ENCODE measurements around the gene PAFAH2.
"Not testable (repeated sequence)": the region's sequence is repeated elsewhere in the genome, so short reads cannot be mapped to it uniquely, and the experiment has no call there.

Gene PAFAH2

DNA sequence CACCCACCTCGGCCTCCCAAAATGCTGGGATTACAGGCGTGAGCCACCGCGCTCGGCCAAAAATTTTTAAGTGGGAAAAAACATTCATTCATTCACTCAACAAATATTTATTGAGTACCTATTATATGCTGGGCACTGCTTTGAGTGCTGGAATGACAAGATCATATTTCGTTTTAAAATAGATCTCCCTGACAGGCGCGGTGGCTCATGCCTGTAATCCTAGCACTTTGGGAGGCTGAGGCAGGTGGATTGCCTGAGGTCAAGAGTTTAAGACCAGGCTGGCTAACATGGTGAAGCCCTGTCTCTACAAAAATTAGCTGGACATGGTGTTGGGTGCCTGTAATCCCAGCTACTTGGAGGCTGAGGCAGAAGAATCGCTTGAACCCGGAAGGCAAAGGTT is 11.1 kb downstream of the PAFAH2 start:
- H3K4me3 ChIP-seq (ENCODE audit: low read length); H3K9ac ChIP-seq (ENCODE audit: low read length); H3K27me3 ChIP-seq (ENCODE audit: control insufficient read depth, insufficient read depth, low read length); H3K4me1 ChIP-seq (ENCODE audit: control insufficient read depth, insufficient read depth, low read length); H3K9me3 ChIP-seq (ENCODE audit: control insufficient read depth, low read length): not testable (repeated sequence)
- H3K36me3 ChIP-seq (ENCODE audit: control insufficient read depth, insufficient read depth, low read length) = peaks cover 11% of the 10 kb centered on the region

DNA sequence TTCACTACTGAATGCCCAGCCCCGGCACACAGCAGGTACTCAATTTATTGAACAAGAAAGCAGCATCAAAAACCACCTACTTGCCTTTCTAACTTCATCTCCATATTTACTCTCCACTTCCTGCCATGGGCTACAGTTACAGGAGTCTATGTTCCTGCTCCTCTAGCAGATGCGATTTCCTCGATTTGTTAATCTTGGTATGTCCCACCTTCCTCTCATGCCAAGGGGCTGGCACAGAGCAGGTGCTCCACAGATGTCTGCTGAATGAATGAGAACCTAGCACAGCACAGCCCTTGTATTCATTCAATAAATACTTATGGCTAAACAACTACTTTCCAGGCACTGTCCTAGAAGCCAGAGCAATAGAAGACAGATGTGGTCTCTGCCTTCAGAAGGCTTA is 12.2 kb downstream of the PAFAH2 start:
- H3K9ac ChIP-seq (ENCODE audit: low read length) = no peak overlapping the region
- H3K27me3 ChIP-seq (ENCODE audit: control insufficient read depth, insufficient read depth, low read length) = no peaks in the 10 kb centered on the region
- H3K9me3 ChIP-seq (ENCODE audit: control insufficient read depth, low read length) = no peaks in the 10 kb centered on the region
- peaks cover 11% of the 10 kb centered on the region for H3K36me3 ChIP-seq (ENCODE audit: control insufficient read depth, insufficient read depth, low read length)
- no peaks in the 10 kb centered on the region for H3K4me1 ChIP-seq (ENCODE audit: control insufficient read depth, insufficient read depth, low read length)
- no peak overlapping the region for H3K4me3 ChIP-seq (ENCODE audit: low read length)

DNA sequence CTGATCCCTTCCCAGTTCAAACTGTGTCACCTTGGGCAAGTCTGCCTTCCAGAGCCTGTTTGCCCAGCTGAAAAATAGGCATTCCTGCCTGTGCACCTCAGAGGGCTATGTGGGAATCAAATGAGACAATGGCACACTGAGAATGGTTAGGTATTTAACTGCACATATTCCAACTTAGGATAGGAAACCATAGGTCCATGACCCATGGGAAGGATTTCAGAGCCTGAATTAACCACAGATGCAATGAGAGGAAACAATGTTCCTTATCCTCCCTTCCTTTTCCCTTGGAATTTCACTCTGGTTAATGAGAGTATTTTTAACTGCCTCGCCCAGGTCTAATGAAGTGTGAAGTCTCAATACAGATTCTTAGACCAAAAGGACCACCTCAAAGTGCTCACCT is 12.7 kb downstream of the PAFAH2 start:
- Histone ChIP-seq H3K36me3 (ENCODE audit: control insufficient read depth, insufficient read depth, low read length) (peaks cover 11% of the 10 kb centered on the region), H3K4me3 (ENCODE audit: low read length) (no peak overlapping the region), H3K9ac (ENCODE audit: low read length) (no peak overlapping the region), H3K4me1 (ENCODE audit: control insufficient read depth, insufficient read depth, low read length) (no peaks in the 10 kb centered on the region), H3K27me3 (ENCODE audit: control insufficient read depth, insufficient read depth, low read length) (no peaks in the 10 kb centered on the region), H3K9me3 (ENCODE audit: control insufficient read depth, low read length) (no peaks in the 10 kb centered on the region)

DNA sequence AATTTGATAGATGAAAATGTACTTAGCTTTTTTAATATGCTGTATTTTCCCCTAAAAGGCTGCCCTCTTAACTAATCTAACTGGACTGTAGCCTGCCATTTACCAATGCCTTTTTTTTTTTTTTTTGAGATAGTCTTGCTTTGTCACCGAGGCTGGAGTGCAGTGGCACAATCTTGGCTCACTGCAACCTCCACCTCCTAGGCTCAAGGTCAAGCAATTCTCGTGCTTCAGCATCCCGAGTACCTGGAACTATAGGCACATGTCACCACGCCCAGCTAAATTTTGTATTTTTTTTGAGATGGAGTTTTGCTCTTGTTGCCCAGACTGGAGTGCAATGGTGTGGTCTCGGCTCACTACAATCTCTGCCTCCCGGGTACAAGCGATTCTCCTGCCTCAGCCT is 18.7 kb downstream of the PAFAH2 start:
- Histone ChIP-seq H3K9me3 (ENCODE audit: control insufficient read depth, low read length) (no peaks in the 10 kb centered on the region), H3K36me3 (ENCODE audit: control insufficient read depth, insufficient read depth, low read length) (peaks cover 4% of the 10 kb centered on the region), H3K27me3 (ENCODE audit: control insufficient read depth, insufficient read depth, low read length) (no peaks in the 10 kb centered on the region), H3K9ac (ENCODE audit: low read length) (no peak overlapping the region), H3K4me1 (ENCODE audit: control insufficient read depth, insufficient read depth, low read length) (no peaks in the 10 kb centered on the region), H3K4me3 (ENCODE audit: low read length) (no peak overlapping the region)

DNA sequence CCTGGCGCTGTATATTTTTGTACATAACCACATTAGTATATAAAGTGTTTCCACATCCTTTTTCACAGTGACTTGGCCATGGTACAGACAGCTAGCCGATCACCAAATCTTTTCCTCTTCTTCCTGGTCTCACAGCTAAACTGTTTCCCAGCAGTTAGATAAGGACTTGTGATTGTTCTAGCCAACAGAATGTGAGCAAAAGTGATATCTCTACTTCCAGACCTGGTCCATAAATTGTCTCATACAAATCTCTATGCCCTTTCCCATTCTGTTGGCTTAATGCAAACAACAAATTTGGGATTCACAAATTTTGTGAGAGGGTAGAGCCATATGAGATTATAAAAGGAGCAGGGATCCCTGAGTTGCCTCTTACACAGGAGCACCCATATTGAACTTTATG is 19.5 kb downstream of the PAFAH2 start:
- Histone ChIP-seq H3K36me3 (ENCODE audit: control insufficient read depth, insufficient read depth, low read length) (peaks cover 4% of the 10 kb centered on the region), H3K27me3 (ENCODE audit: control insufficient read depth, insufficient read depth, low read length) (no peaks in the 10 kb centered on the region), H3K4me1 (ENCODE audit: control insufficient read depth, insufficient read depth, low read length) (no peaks in the 10 kb centered on the region), H3K4me3 (ENCODE audit: low read length) (no peak overlapping the region), H3K9ac (ENCODE audit: low read length) (no peak overlapping the region), H3K9me3 (ENCODE audit: control insufficient read depth, low read length) (no peaks in the 10 kb centered on the region)

DNA sequence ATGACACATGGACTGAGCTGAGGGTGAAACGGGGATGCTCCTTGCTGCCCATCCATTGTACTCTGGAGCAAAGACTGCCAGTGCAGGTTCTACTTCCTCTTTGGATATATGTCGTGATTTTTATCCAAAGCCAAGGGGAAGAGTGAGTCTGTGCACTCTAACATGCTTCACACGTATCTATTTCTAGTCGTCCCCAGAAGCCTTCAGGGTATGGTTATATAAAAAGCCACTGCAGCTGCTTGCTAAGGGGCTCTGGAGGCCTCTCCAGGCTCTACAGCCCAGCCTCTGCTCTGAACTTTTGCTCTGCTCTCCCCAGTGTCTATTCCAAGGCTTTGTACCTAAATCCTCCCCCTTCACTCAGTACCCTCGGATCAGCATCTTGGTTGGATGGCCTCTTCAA is 20.1 kb downstream of the PAFAH2 start:
- Histone ChIP-seq H3K27me3 (ENCODE audit: control insufficient read depth, insufficient read depth, low read length) (no peaks in the 10 kb centered on the region), H3K9me3 (ENCODE audit: control insufficient read depth, low read length) (no peaks in the 10 kb centered on the region), H3K4me3 (ENCODE audit: low read length) (no peak overlapping the region), H3K9ac (ENCODE audit: low read length) (no peak overlapping the region), H3K36me3 (ENCODE audit: control insufficient read depth, insufficient read depth, low read length) (peaks cover 1% of the 10 kb centered on the region), H3K4me1 (ENCODE audit: control insufficient read depth, insufficient read depth, low read length) (no peaks in the 10 kb centered on the region)

DNA sequence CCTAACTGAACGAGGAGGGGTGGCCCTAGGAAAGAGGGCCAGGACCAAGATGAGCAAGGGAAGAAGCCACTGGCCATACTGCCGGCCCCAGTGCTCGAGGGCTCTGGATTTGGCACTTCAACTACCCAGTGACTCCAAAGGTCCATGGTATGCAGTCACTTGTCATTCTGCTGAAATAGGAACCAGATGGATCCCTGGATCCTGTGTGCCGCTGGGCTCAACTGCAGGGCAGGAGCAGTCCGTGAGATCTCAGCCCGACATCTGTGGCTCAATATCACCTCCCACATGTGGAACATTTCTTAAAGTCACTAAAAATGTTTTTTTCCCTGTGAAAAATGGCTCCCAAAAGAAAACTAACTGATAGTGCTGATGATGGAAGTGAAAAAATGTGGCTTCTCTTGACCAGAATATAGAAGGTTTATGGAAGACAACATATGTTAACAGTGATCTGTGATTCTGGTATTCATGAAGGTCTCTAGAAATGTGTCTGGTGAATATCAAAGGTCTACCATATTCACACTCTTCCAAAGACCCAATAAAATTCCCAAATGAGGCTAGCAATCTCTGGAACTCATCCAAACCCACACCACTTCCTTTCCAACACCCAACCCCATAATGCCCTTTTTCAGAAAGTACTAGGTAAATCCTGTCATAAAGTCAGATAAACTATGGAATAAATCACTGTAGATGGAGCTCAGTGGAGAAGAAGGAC is 24.1 kb downstream of the PAFAH2 start:
- Histone ChIP-seq H3K4me1 (ENCODE audit: control insufficient read depth, insufficient read depth, low read length) (no peaks in the 10 kb centered on the region), H3K4me3 (ENCODE audit: low read length) (no peak overlapping the region), H3K27me3 (ENCODE audit: control insufficient read depth, insufficient read depth, low read length) (no peaks in the 10 kb centered on the region), H3K9ac (ENCODE audit: low read length) (no peak overlapping the region), H3K36me3 (ENCODE audit: control insufficient read depth, insufficient read depth, low read length) (peaks cover 2% of the 10 kb centered on the region), H3K9me3 (ENCODE audit: control insufficient read depth, low read length) (no peaks in the 10 kb centered on the region)

DNA sequence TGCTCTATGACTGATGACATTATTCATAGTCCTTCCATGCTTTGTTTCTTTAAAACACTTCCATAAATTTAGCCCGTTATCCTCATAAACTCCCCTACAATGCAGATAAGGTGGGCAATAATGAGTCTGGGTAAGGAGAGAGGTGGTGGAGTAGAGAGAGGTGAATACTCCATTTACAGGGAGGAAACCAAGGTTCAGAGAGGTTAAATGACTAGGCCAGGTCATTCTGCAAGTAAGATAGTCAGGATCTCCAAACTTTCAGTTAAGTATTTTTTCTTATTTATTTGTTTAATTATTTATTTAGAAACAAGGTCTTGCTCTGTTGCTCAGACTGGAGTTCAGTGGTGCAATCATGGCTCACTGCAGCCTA is 26.1 kb downstream of the PAFAH2 start:
- Histone ChIP-seq H3K4me3 (ENCODE audit: low read length) (no peak overlapping the region), H3K27me3 (ENCODE audit: control insufficient read depth, insufficient read depth, low read length) (no peaks in the 10 kb centered on the region), H3K9ac (ENCODE audit: low read length) (no peak overlapping the region), H3K9me3 (ENCODE audit: control insufficient read depth, low read length) (no peaks in the 10 kb centered on the region), H3K4me1 (ENCODE audit: control insufficient read depth, insufficient read depth, low read length) (no peaks in the 10 kb centered on the region), H3K36me3 (ENCODE audit: control insufficient read depth, insufficient read depth, low read length) (peaks cover 5% of the 10 kb centered on the region)

DNA sequence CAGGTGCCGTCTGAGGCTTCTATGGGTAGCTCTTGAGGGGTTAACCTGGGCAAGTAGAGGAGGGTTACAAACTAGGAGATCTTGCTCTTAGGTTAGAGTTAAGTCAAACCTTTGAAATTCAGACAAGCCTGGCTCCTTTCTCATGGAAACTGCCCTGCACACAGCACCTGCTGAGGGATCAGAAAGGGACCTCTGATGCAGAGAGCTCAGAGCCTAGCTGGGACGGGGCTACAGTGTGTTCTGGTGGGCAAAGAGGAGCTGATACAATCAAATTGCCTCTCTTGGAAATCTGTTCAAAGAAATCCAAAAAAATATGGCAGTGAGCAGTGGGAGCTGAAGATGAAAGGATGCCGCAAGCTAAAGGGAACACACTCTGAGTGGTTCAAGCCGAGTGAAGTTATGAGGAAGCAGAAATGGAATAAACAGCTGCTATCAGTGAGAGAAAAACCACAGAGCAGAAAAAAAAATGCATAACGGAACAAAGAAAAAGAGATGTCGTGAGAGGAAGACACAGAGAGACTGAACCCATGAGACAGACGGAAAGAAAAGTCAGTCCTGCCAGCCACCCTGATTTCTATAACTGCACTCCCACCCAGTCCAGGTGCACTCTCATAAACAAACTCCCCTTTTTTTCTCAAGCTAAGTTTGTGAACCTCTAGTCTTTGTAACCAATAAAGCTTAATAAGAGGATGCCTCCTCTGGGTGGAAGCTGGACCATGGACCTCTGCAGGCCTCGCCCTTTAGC is 26.6 kb downstream of the PAFAH2 start:
- Histone ChIP-seq H3K36me3 (ENCODE audit: control insufficient read depth, insufficient read depth, low read length) (peaks cover 5% of the 10 kb centered on the region), H3K27me3 (ENCODE audit: control insufficient read depth, insufficient read depth, low read length) (no peaks in the 10 kb centered on the region), H3K4me3 (ENCODE audit: low read length) (no peak overlapping the region)

DNA sequence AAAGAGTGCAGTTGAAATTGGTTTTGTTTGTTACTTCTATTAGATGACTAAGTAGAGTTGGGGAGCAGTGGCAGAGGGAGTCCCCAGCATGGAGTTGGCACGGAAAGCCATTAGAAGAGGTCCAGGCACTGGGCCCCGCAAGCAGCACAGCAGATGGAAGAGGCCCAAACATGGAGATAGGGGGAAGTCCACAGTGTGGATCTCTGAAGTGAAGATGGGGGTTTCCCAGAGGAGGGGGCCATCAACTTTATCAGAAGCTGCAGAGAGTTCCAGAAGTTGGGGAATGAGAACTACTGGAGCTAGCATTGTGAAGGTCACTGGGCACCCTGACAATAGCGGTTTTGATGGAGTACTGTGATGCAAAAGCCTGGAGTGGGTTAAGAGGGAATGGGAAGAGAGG is 30.6 kb downstream of the PAFAH2 start:
- H3K9ac ChIP-seq (ENCODE audit: low read length) = no peak overlapping the region
- no peaks in the 10 kb centered on the region for H3K9me3 ChIP-seq (ENCODE audit: control insufficient read depth, low read length)
- peaks cover 5% of the 10 kb centered on the region for H3K36me3 ChIP-seq (ENCODE audit: control insufficient read depth, insufficient read depth, low read length)
- H3K4me1 ChIP-seq (ENCODE audit: control insufficient read depth, insufficient read depth, low read length) = no peaks in the 10 kb centered on the region
- no peak overlapping the region for H3K4me3 ChIP-seq (ENCODE audit: low read length)
- H3K27me3 ChIP-seq (ENCODE audit: control insufficient read depth, insufficient read depth, low read length) = no peaks in the 10 kb centered on the region

More for the DNA sequence above, 26.6 kb downstream of the PAFAH2 start:
- no peaks in the 10 kb centered on the region for H3K9me3 ChIP-seq (ENCODE audit: control insufficient read depth, low read length)
- no peaks in the 10 kb centered on the region for H3K4me1 ChIP-seq (ENCODE audit: control insufficient read depth, insufficient read depth, low read length)
- H3K9ac ChIP-seq (ENCODE audit: low read length) = no peak overlapping the region

DNA sequence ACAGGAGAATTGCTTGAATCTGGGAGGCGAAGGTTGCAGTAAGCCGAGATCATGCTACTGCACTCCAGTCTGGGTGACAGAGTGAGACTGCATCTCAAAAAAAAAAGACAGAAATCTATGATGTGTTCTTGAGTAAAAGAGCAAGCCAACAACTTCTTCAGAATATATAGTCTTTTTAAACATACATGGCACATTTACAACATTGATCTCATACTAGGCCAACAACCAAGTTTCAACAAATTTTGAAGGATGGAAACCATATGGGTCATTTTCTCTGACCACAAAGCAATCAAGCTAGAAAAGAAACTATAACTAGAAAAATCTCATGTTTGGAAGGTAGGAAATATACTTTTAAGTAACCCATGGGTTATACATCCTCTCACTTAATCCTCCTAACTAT is 38.3 kb downstream of the PAFAH2 start:
- no peaks in the 10 kb centered on the region for H3K9me3 ChIP-seq (ENCODE audit: control insufficient read depth, low read length)
- no peak overlapping the region for H3K9ac ChIP-seq (ENCODE audit: low read length)
- peaks cover 6% of the 10 kb centered on the region for H3K36me3 ChIP-seq (ENCODE audit: control insufficient read depth, insufficient read depth, low read length)
- H3K4me3 ChIP-seq (ENCODE audit: low read length) = no peak overlapping the region
- H3K27me3 ChIP-seq (ENCODE audit: control insufficient read depth, insufficient read depth, low read length) = no peaks in the 10 kb centered on the region
- no peaks in the 10 kb centered on the region for H3K4me1 ChIP-seq (ENCODE audit: control insufficient read depth, insufficient read depth, low read length)

DNA sequence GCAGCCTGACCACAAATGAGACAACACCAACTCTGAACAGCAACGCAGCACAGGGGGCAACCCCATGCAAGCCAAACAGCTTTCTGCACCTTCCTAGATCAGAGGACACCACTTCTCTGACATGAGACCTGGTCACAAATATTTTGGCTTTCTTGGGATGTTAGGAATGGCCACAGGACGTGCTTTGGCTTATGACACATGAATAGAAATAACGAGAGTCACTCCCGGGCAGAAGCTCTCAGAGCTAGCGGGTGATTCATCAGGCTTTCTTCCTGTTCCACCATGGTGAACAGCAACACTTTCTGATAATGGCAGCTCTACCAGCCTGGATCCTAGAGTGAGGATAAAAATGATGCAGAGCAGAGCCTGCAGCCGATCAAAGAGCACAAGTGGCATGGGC is 39.4 kb downstream of the PAFAH2 start:
- Histone ChIP-seq H3K9ac (ENCODE audit: low read length) (no peak overlapping the region), H3K4me1 (ENCODE audit: control insufficient read depth, insufficient read depth, low read length) (no peaks in the 10 kb centered on the region), H3K36me3 (ENCODE audit: control insufficient read depth, insufficient read depth, low read length) (peaks cover 6% of the 10 kb centered on the region), H3K4me3 (ENCODE audit: low read length) (no peak overlapping the region), H3K27me3 (ENCODE audit: control insufficient read depth, insufficient read depth, low read length) (no peaks in the 10 kb centered on the region), H3K9me3 (ENCODE audit: control insufficient read depth, low read length) (no peaks in the 10 kb centered on the region)

Data from mucosa of stomach (tissue), 1 donor.